ENCODE data around the gene GNAT2.

- no peak for TF ChIP-seq CTCF (IDR thresholded peaks at IDR 0.05)
- TF ChIP-seq POLR2AphosphoS5 (IDR thresholded peaks at IDR 0.05): no peak
Measured at GRCh38 chr1:109605381-109605780, 14.0 kb downstream of the GNAT2 start.

Measured in prostate gland (tissue), 2 donors.